Hair follicle dermal papilla cell (primary cell): ENCODE results near the gene SLC25A45. TPM values are rescaled to one million over a fixed set of nuclear protein-coding genes. Genes with fewer than 3 reads are reported as not detected.

Experiments
- total RNA-seq: library from RNA; depleted of rRNA; stranded (reverse); fragments of >200 nt; gene quantifications from 2 replicates; pipeline ENCODE4 v1.2.3, GENCODE V29; 2012

Gene SLC25A45, protein sequence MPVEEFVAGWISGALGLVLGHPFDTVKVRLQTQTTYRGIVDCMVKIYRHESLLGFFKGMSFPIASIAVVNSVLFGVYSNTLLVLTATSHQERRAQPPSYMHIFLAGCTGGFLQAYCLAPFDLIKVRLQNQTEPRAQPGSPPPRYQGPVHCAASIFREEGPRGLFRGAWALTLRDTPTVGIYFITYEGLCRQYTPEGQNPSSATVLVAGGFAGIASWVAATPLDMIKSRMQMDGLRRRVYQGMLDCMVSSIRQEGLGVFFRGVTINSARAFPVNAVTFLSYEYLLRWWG
- 5.3 and 8.0 TPM in 2 replicates for total RNA-seq

GRCh38 chr11:65382033-65382803 lies at the start of gene SLC25A45:
Gene SLC25A45 (minus strand): TSS chr11:65382646. CDS start chr11:65381951, 695 bp downstream.

DNA sequence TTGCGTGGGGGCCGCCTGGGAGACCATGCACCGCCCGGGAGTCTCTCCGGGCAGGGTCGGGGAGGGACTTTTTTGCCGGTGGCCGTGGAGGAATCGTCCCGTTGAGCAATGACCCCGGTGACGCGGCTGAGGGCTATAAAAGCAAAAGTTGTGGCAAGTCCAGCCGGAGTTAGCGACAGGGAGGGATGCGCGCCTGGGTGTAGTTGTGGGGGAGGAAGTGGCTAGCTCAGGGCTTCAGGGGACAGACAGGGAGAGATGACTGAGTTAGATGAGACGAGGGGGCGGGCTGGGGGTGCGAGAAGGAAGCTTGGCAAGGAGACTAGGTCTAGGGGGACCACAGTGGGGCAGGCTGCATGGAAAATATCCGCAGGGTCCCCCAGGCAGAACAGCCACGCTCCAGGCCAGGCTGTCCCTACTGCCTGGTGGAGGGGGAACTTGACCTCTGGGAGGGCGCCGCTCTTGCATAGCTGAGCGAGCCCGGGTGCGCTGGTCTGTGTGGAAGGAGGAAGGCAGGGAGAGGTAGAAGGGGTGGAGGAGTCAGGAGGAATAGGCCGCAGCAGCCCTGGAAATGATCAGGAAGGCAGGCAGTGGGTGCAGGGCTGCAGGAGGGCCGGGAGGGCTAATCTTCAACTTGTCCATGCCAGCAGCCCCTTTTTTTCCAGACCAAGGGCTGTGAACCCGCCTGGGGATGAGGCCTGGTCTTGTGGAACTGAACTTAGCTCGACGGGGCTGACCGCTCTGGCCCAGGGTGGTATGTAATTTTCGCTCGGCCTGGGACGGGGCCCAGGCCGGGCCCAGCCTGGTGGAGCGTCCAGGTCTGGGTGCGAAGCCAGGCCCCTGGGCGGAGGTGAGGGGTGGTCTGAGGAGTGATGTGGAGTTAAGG lies 40.4 kb upstream of the SLC25A45 start, which contains the start of gene NEAT1:
Gene NEAT1 (plus strand): TSS at position 166 of the 883 bp plus-strand sequence.

DNA sequence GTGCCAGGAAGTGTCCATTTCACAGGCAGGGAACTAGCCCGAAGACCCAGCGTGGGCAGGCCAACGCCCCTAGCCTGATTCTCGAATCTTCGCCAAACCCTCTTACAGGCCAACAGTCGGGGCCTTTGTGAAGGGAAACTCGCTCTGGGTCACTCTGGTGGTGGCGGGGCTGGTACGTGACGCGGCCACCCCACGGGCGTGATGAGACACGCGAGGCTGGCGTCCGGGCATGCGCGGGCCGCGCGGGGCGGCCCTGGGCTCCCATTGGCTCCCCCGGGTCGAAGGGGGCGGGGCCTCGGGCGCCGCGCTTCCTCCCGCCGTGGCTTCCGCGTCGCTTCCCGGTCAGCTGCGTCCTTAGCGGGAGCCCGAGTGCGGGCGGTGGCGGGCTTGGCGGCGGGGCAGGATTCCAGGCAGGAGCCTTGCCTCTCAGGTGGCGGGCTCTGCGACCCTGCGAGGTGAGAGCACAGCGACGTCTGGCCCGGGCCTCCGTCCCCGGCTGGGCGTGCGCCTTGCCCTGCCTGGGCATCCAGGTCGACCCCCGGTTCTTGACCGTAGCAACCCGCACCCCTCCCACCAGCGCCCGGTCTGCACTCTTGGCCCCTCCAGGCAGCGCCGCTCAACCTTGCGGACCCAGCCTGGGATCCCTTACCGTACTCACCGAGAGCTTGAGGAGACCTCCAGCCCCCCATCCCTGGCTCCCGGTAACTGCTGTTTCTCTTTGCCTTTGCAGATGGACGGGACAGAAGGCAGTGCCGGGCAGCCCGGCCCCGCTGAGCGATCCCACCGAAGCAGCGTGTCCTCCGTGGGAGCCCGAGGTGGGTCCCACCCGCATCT lies 4.1 kb upstream of the SLC25A45 start, which contains the start of gene FRMD8:
Gene FRMD8 (plus strand): TSS at position 331 of the 834 bp plus-strand sequence. CDS start 400 bp downstream, at position 731.

DNA sequence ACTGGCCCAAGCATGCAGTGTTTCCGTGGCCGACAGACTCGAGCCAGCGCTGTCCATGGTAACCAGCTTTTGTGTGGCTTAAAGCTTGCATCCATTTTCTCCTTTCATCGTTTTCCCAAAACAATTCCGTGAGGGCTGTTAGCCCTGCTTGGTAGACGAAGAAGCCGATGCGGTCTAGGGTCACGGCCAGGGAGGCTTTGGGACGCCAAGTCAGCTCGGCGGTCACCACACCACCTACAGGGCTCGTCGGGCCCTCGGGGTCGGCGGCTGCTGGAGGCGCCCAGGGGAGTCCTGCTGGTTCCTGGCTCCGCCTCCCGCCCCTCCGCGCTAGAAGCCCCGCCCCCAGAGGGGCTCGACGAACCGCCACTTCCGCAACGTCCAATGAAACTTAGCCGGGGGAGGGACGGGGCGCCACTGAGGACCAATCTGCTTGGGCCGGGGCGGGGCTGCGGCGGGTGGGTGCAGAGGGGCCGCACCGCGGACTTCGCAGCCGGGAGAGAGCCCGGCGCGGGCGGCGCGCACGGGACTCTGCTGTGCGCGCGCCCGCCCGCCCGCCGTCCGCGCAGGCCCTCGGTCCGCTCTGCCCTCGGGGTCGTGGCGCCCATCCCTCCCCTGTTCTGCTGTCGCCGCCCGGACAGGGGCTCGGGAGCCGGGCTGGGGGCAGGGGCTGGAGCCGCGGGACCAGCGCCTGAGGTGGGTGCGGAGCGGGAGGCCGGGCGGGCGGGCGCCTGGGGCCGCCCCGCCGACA lies 28.0 kb downstream of the SLC25A45 start, which contains the start of gene TIGD3:
Gene TIGD3 (plus strand): TSS at position 487 of the 748 bp plus-strand sequence. CDS start 1,058 bp downstream, outside the sequence.

Other genes starting within 250 kb of the SLC25A45 start
- gene SYVN1, start 248.1 kb downstream of the SLC25A45 start, total RNA-seq, result 21.4 and 28.7 TPM in 2 replicates
- gene SPDYC, start 212.4 kb downstream of the SLC25A45 start, total RNA-seq, result not detected in 2 replicates
- 168 and 174 TPM in 2 replicates for gene CAPN1, start 200.7 kb downstream of the SLC25A45 start, total RNA-seq
- gene POLA2, start 120.7 kb downstream of the SLC25A45 start, total RNA-seq, result 2.1 and 3.4 TPM in 2 replicates
- gene CDC42EP2, start 67.8 kb downstream of the SLC25A45 start, total RNA-seq, result 79.5 and 82.8 TPM in 2 replicates
- gene DPF2, start 48.8 kb downstream of the SLC25A45 start, total RNA-seq, result 56.3 and 60.6 TPM in 2 replicates
- gene TIGD3, start 27.9 kb downstream of the SLC25A45 start, total RNA-seq, result 0.12 TPM in 1 of 2 replicates, not detected in the other
- gene FRMD8, start 4.0 kb upstream of the SLC25A45 start, total RNA-seq, result 70.2 and 77.1 TPM in 2 replicates
- gene NEAT1, start 40.2 kb upstream of the SLC25A45 start, total RNA-seq, result 553 and 658 TPM in 2 replicates
- gene MALAT1, start 116.4 kb upstream of the SLC25A45 start, total RNA-seq, result 16,813 and 19,611 TPM in 2 replicates
- gene SCYL1, start 142.4 kb upstream of the SLC25A45 start, total RNA-seq, result 116 and 125 TPM in 2 replicates
- gene LTBP3, start 175.7 kb upstream of the SLC25A45 start, total RNA-seq, result 21.3 and 22.8 TPM in 2 replicates
- 36.1 and 38.3 TPM in 2 replicates for gene ZNRD2, start 187.8 kb upstream of the SLC25A45 start, total RNA-seq
- 26.8 and 29.6 TPM in 2 replicates for gene FAM89B, start 189.9 kb upstream of the SLC25A45 start, total RNA-seq
- 55.9 and 64.3 TPM in 2 replicates for gene EHBP1L1, start 193.4 kb upstream of the SLC25A45 start, total RNA-seq
- not detected in 2 replicates for gene KCNK7, start 213.2 kb upstream of the SLC25A45 start, total RNA-seq
- gene MAP3K11, start 231.6 kb upstream of the SLC25A45 start, total RNA-seq, result 21.4 and 26.9 TPM in 2 replicates
- gene PCNX3, start 233.1 kb upstream of the SLC25A45 start, total RNA-seq, result 34.7 and 35.2 TPM in 2 replicates